ENCODE data around the gene TRIM47.

- no peak for TF ChIP-seq CTCF (IDR thresholded peaks at IDR 0.05)
- TF ChIP-seq TCF7L2 (IDR thresholded peaks at IDR 0.05; ENCODE audit: low read depth, low read length) = no peak
- TF ChIP-seq POLR2AphosphoS5 (IDR thresholded peaks at IDR 0.05; ENCODE audit: low read depth, low read length) = no peak
- TF ChIP-seq REST (IDR thresholded peaks at IDR 0.05; ENCODE audit: insufficient read depth in 1 of 2, low read depth in 2 of 2, low read length in 1 of 2) = no peak
Measured at GRCh38 chr17:75909812-75910274, 31.5 kb upstream of the TRIM47 start.
